ENCODE measurements around the gene SLC5A4.

The SLC5A4 gene

DNA sequence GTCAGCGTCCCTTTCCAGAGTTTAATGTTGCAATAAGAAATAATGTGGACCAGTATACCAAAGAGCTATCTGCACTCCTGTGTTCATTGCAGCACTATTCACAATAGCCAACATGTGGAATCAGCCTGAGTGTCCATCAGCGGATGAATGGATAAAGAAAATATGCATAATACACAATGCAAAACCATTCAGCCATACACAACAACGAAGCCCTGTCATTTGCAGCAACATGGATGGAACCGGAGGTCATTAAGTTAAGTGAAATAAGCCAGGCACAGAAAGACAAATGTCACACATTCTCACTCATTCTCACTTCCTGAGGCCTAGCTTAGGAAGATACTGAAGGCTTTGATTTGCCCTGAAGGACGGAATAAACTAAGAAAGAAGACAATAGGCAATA, 22.1 kb downstream of the SLC5A4 start:
- DNase-seq (ENCODE audit: low spot score) (no peak), FAIRE-seq (no peak)

DNA sequence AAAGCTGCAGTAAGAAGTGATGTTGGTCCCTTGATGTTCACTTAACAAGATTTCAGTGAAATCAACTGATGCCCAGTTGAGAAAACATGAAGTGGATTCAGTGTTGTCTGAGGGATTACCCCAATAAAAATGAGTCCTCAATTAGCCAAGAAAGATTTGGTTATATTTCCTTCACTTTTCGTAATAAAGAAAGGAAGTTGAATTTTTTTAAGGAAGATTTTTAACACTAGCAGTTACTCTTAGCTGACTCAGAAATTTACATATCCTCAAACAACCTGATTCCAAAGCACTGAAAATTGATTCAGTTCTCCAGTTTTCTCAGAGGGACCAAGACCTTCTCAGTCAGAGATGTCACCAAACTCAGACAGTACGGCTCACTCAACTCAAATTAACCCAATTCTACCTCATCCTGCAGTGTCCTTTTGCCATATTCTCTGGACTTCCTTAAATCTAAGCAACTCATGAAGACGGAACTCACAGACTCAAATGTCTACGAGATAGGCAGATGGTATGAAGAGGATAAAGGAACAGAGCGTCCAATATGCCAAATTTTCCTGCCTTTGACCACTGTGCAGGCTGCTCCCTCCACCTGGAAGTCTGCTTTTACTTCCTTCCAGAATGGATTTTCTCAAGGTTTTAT, 22.8 kb downstream of the SLC5A4 start:
- FAIRE-seq (no peak), DNase-seq (ENCODE audit: low spot score) (no peak)

DNA sequence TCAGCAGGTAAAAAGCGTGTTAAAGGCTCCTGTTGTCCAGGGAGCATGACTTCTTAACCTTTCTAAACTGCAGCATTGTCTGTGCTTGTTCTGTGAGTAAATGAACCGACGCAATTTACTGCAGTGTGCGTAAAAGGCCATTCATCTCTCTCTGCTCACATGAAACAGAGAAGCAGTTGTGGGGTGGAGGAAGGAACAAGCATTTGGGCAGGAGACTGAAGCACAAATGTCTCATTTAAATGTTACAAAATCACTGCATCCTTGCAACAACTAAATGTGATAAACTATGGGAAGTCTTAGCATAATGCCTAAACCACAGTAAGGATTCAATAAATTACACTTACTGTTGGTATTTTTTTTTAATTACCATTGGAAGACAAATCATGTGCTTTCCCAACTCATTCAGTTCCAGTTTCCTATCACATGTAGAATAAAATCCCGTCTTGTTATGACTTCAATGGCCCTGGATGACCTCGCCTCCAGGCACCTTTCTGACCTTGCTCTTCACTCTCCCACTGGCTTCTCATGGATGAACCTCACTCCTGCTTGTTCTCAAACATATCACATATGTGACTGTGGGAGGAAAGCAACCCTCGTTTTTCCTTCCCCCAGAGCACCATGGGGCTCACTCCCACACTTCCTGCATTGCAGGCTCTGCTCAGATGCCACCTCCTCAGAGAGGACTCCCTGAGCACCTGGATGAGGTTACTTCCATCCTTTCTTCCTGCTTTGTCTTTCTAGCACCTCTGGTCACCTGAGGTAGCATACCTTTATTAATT, 28.6 kb downstream of the SLC5A4 start:
- FAIRE-seq: no peak
- no peak for DNase-seq (ENCODE audit: low spot score)

DNA sequence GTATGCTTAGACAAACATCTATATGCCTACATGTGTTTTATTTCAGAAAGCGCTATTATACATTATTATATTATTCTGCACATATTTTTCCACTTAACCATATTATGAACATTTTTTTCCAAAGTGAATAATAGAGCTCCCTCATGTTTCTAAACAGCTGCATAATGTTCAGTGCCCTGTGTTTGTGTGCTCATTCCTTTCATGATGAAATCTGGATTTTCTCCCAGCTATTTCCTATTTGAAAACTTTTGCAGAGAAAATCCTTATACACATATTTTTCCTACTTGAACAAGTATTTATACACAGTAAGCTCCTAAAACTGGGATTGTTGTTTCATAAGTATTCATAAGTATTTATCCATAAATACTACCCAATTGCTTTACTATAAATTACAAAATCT, 32.2 kb downstream of the SLC5A4 start:
- FAIRE-seq (no peak), DNase-seq (ENCODE audit: low spot score) (no peak)

DNA sequence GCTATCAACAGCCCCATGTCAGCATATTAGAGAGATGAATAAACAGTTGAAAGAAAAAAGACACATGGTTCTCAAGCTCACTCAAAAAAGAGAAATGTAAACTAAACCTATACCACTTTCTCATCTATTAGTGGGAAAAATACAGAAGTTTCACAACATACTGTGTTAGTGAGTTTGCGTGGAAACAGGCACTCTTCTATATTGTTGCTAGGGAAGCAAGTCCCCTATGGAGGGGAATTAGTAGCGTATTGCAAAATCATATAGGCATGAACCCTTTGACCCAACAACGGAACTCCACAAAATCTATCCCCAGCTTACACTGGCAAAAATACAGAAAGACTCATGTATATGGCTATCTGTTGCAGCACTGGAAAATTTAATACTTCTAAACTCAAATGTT, 36.1 kb downstream of the SLC5A4 start:
- DNase-seq (ENCODE audit: low spot score): no peak
- FAIRE-seq: no peak

DNA sequence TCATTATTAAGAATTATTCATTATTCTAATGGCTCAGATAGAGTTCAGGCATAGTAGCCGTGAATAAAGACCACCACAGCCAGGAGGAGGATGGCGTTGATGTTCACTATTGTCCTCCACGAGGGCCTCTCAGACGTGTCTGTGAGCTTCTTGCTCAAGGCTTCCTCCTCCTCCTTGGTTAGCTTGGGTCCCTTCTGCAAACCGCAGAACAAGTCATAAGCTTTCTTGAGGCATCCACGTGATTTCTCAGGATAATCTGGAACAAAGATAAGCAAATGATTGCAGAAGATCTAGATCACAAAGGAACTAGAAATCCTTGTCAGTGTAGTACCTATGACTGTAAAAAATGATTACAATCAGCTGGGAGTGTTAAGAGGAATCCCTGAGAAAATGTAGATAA, 36.7 kb downstream of the SLC5A4 start:
- no peak for DNase-seq (ENCODE audit: low spot score)

DNA sequence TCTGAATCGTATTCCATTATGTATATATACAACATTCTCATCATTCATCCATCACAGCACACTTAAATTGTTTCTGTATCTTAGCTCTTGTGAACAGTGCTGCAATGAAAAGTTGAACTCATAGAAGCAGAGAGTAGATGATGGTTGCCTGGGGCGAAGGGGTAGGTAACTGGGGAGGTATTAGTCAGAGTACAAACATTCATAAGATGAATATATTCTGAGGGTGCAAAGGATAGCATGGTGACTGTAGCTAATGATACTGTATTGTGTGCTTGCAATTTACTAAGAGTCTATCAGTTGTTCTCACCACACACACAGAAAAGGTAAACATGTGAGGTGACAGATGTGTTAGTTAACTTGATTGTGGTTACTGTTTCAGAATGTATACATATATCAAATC, 37.7 kb downstream of the SLC5A4 start:
- no peak for DNase-seq (ENCODE audit: low spot score)
- FAIRE-seq: no peak

More for the DNA sequence above, 36.7 kb downstream of the SLC5A4 start:
- no peak for FAIRE-seq

DNA sequence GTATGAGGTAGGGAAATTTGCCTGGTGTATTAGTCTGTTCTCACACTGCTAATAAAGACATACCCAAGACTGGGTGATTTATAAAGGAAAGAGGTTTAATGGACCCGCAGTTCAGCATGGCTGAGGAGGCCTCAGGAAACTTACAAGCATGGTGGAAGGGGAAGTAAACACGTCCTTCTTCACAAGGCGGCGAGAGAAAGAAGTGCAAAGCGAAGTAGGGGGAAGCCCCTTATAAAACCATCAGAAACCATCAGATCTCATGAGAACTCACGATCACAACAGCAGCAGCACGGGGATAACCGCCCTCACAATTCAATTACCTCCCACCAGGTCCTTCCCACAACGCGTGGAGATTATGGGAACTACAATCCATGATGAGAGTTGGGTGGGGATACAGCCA, 38.2 kb downstream of the SLC5A4 start:
- DNase-seq (ENCODE audit: low spot score) (no peak), FAIRE-seq (no peak)

DNA sequence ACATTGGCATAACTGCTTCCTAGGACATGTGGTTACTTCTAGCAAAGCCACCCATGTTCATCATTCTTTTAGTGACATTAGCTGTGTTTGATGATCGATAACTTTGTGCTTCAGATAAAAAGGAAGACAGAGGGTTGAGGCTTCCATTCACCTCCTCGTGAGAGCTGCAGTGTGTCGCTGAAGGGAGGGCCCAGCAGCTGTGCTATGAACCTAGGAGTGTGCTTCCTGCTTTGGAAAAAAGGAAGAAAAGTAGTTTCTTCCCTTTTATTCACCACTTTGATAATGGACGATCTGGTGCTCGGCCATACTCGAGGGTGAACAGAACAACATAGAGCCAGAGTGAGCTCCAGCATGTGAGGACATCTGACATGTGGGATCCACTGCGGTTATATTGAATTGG, 44.1 kb downstream of the SLC5A4 start:
- FAIRE-seq (no peak), DNase-seq (ENCODE audit: low spot score) (no peak)

DNA sequence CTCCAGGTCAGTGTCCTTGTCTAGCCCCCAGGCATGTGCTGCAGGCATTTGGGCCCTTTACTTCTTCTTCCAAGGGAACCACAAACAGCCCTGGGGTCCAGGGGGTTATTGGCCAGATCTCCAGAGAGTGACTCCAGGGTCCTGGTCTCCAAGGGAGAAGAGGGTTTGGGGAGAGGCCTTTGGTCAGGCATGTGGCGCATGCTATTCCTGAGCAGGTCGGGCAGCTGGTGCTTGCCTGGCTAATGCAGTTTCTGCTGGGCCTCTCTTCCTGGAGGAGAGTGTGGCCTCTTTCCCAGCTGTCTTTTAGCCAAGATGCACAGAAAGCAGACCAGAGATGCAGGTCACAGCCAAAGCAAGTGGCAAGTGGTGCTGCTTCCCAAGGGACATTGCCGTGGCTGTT, 46.5 kb downstream of the SLC5A4 start:
- DNase-seq (ENCODE audit: low spot score) (no peak), FAIRE-seq (no peak)

DNA sequence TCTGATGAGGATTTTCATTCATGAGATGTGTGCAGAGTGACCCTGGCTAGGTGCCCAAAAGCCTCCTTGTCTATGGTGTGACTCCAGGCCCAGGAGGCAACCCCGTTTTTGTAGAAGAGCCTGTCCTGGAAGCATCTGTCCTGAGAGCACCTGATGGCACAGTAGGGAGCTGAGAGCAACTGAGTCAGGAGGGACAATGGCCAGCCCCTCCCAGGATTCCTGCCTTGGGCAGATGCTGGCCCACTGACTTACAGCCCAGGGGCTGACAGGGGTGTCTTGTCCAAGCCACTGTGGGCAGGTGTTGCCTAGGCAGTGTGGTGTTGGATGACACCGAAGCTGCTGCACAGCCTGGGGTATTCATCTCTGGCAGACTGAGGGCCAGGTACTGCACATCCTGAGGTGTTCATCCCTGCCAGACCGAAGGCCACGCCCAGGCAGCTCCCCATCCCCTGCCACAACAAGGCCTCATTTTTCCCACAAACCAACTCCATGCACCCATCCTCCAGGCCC, 47.1 kb downstream of the SLC5A4 start:
- no peak for DNase-seq (ENCODE audit: low spot score)
- FAIRE-seq: no peak

DNA sequence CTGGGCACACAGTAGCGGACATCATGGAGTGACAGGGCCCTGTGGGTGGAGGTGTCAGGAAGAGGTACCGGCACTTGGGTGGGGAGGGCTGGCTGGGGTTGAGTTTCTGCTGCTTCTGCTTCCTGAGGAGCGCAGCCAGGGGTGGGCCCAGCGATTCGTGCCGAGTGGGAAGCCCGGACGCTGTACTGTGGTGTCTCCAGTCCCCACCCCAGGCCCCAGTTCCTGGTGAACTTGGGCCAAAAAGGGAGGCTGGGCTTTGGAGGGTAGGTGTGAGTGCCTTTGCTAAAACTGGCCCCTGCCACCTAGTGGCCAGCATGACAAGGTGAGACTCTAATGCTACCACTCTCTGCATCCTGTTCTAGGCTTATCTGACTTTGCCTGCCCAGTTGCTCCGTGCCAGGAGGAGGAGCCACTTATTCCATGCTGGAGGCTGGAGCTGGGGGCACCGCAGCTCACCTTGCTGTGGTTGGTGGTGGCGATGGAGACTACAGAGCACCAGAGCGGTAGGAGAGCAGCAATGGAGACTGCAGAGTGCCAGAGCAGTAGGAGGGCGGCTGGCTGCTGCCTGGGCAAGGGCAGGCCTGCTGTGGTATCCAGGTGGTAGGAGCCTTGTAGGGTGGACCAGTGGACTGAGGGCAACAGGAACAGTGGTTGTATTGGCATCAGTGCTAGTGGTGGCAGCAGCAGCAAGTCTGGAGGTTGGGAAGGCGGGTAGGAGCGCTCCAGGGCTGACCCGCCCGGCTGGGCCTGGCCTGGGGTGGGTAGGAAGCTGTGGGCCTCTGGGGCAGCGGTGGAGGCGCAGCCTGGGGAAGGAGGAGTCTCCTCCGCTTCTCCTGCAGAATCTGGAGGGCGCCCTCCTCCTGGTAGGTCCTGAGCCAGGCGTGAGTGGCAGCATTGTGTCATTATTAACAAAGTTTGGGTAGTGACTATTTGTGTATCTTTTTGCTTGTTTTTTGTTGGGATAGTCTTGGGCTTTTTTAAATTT, 48.1 kb downstream of the SLC5A4 start:
- FAIRE-seq (no peak), DNase-seq (ENCODE audit: low spot score) (peak; percentile 14)

DNA sequence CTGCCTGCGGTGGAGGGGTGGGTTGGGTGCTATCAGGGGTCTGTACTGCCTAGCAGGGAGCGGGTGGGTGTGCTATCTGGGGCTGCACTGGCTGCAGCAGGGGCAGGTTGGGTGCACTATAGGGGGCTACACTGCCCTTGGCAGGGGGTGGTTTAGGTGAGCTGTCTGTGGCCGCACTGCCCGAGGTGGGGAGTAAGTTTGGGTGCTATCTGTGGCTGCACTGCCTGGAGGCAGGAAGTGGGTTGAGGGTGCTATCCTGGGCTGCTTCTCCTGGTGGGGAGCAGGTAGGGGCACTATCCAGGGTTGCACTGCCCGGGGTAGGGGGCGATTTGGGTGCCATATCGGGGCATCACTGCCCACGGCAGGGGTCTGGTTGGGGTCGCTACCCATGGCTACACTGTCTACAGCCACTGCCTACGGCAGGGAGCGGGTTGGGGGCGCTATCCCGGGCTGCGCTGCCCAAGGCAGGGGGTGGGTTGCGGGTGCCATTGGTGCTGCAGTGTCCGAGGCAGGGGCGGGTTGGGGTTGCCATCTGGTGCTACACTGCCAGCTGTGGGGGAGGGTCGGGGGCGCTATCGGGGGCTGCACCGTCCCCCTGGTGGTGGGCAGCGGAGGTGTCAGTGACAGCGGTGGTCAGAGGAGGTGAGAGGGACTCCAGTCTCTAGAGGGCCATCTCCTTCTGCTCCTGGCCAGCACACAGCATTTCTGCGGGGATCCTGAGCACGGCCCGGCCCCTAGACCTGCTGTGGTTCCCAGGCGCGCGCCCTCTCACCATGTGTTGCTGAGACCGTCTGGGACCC, 49.0 kb downstream of the SLC5A4 start:
- no peak for DNase-seq (ENCODE audit: low spot score)
- FAIRE-seq: no peak

DNA sequence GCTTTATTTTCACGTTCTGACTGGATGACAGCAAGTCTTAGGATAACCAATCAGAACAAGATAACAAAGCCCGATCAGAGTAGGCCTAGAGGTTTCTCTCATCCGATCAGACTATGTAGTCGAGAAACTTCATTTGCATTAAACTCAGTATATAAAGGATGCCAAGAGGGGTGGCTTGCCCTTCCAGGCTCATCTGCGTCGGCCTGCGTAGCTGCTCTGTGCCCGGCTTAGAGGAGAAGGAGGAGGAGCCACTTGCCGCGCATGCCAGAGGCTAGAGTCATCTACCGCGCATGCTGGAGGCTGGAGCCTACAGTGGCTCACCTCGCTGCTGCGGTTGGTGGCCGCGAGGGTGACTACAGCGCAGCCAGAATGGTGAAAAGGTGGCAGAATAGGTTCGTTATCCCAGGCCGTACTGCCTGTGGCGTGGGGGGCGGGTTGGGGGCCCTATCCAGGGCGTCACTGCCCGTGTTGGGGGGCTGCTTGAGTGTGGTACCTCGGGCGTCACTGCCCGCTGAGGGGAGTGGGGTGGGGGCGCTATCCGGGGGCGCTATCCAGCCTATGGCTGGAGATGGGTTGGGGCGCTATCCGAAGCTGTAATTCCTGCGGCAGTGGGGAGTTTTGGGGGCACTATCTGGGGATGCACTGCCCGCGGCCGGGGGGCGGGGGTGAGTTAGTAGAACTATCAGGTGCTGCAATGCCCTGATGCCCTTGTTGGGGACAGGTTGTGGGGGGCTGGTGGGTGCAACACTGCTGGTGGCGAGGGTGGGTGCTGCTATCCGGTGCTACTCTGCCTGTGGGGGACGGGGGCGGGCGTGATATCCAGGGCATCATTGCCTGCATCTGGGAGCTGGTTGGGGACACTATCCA, 50.1 kb downstream of the SLC5A4 start, which contains the start of gene RFPL2:
Gene RFPL2 (minus strand): TSS at position 218 of the 867 bp plus-strand sequence. CDS start 2,622 bp downstream, outside the sequence.
- no peak for DNase-seq (ENCODE audit: low spot score)

DNA sequence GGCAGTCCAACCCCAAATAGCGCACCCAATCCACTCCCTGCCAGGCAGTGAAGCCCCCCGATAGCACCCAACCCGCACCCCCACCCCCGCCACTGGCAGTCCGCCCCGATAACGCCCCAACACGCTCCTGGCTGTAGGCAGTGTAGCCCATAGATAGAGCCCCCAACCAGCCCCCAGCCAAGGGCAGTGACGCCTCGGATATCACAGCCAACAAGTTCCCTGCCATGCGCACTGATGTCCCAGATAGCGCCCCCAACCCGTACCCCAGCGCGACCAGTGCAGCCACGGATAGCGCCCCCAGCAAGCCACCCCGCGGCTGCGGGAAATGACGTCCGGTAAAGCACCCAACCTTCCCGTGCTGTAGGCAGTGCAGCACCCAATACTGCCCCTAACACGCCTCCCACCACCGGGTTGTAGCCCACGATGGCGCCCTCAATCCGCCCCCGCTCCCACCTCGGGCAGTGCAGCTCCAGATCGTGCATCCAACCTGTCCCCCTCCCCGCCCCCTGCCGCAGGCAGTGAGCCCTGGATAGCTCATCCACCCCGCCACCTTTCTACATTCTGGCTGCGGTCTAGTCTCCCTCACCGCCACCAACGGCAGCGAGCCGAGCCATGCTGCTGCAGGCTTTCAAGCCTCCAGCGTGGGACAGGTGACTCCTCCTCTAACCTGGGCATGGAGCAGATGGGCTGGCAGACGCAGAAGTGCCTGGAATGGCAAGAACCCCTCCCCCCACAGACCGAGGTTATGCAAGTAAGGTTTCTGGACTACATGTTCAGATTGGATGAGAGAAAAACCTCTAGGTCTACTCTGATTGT, 50.9 kb downstream of the SLC5A4 start:
- DNase-seq (ENCODE audit: low spot score): no peak

More for the DNA sequence above, 50.1 kb downstream of the SLC5A4 start, which contains the start of gene RFPL2:
- no peak for FAIRE-seq

DNA sequence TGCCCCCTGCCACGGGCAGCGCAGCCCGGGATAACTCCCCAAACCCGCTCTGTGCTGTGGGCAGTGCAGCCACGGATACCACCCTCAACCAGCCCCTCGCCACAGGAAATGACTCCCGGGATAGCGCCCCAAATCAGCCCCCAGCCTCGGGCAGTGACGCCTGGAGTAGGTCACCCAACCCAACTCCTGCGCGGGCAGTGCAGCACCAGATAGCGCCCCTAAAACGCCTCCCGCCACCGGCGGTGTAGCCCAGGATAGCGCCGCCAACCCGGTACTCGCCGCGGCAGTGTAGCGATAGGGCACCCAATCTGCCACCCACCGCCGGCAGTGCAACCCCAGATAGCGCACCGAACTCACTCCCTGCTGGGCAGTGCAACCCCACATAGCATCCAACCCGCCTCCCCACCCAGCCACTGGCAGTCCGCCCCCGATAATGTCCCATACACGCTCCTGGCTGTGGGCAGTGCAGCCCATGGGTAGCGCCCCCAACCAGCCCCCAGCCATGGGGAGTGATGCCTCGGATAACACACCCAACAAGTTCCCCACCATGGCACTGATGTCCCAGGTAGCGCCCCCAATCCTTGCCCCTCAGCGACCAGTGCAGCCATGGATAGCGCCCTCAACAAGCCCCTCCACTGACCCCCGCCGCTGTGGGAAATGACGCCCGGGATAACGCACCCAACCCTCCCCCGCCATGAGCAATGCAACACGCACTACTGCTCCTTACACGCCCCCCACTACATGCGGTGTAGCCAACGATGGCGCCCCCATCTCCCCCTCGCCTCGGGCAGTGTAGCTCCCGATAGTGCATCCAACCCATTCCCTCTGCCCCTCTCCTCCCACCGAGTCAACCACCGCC, 51.7 kb downstream of the SLC5A4 start:
- DNase-seq (ENCODE audit: low spot score): no peak
- FAIRE-seq: no peak

More for the DNA sequence above, 50.9 kb downstream of the SLC5A4 start:
- FAIRE-seq: no peak

DNA sequence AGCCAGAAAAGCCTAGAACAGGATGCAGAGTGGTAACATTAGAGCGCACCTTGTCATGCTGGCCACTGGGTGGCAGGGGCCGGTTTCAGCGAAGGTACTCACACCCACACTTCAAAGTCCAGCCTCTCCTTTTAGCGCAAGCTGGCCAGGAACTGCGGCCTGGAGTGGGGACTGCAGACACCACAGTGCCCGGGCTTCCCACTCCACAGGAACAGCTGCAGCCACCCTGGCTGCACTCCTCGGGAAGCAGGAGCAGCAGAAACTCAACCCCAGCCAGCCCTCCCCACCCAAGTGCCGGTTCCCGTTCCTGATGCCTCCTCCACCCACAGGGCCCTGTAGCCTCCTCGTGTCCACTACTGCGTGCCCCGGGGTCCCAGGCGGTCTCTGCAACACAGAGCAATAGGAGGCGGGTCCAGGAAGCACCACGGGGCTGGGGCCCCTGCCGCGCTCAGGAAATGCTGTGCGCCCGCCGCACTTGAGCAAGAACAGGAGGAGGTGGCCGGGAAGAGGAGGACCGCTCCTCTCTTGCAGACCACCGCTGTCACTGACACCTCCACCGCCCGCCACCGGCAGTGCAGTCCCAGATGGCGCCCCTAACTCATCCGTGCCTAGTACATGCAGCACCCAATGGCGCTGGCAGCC, 52.5 kb downstream of the SLC5A4 start:
- DNase-seq (ENCODE audit: low spot score): peak; percentile 22
- FAIRE-seq: no peak
